Activated CD4-positive, alpha-beta T cell treated with anti-CD3 and anti-CD28 coated beads for 36 hours (primary cell): ENCODE results near the gene RAD52. TPM values are rescaled to one million over a fixed set of nuclear protein-coding genes. Genes with fewer than 3 reads are reported as not detected.
A peak's percentile ranks its signal among the peaks of the same experiment; 100 is the strongest.

Source experiments
- ATAC-seq: fragments of 200-7000 bp; cut with Tn5 transposase; one replicate; pipeline ENCODE4 v1.10.0; 2021; ENCODE audit warnings: mild to moderate bottlenecking, moderate library complexity
- CTCF ChIA-PET: fragments of 350-600 bp; sonication (Branson Sonifier 250); formaldehyde crosslinking; loops from one replicate; lab custom pipeline; 2021; ENCODE audit warnings: antibody characterized with exemption; lab: Charles Lee
- POLR2A ChIA-PET: fragments of 350-600 bp; sonication (Branson Sonifier 250); formaldehyde crosslinking; loops from one replicate; lab custom pipeline; 2021; ENCODE audit warnings: antibody characterized with exemption, inconsistent platforms; lab: Charles Lee
- DNase-seq: peaks from one replicate; pipeline ENCODE4 v3.0.0-alpha.2; 2020
- H3K27ac Mint-ChIP-seq: one replicate; pipeline ENCODE4 v1.8.0; 2021; ENCODE audit warnings: mixed read lengths
- H3K27me3 Mint-ChIP-seq: one replicate; pipeline ENCODE4 v1.8.0; 2021; ENCODE audit warnings: mixed read lengths
- H3K36me3 Mint-ChIP-seq: one replicate; pipeline ENCODE4 v1.8.0; 2021; ENCODE audit warnings: low read depth, mixed read lengths
- H3K4me1 Mint-ChIP-seq: one replicate; pipeline ENCODE4 v1.8.0; 2021; ENCODE audit warnings: mixed read lengths
- H3K4me3 Mint-ChIP-seq: one replicate; pipeline ENCODE4 v1.8.0; 2021; ENCODE audit warnings: mild to moderate bottlenecking, moderate library complexity, mixed read lengths
- H3K9me3 Mint-ChIP-seq: one replicate; pipeline ENCODE4 v1.8.0; 2021; ENCODE audit warnings: low read depth, mixed read lengths
- intact Hi-C, 2 experiments: fragments of 100-400 bp; cut with DNase I in 1 of 2; cut with micrococcal nuclease in 1 of 2; formaldehyde crosslinking; loops; one replicate each; pipeline versions ENCODE4 v1.14.2 to v1.15.1; 2022 to 2024; cut with DNase I, micrococcal nuclease
- total RNA-seq, 2 experiments: library from RNA; stranded (reverse); gene quantifications; one replicate each; pipeline ENCODE4 v1.2.3, GENCODE V29; 2021

Gene RAD52
- 10 to 100 TPM; 16.0 to 17.4 TPM for total RNA-seq

- ChIA-PET CTCF (interaction anchor here (0.5 to 2.4 kb wide), 28 partner anchors 11 to 643 kb away, joined by 3 to 10 read pairs (median 4); no protein-coding TSS in a partner anchor), POLR2A (interaction anchor here (0.6 to 1.1 kb wide), 7 partner anchors 31 to 654 kb away, joined by 3 to 10 read pairs (median 3); partner anchors contain the start of gene ERC1)
- Mint-ChIP-seq H3K9me3 (no peaks in the 10 kb centered on the region), H3K4me3 (peak within 1 kb of the TSS; percentile 100), H3K27me3 (no peaks in the 10 kb centered on the region), H3K27ac (peak within 1 kb of the TSS; percentile 98), H3K4me1 (peaks cover 37% of the 10 kb centered on the region), H3K36me3 (peaks cover 19% of the 10 kb centered on the region)
- intact Hi-C loops = loop anchor here (1.0 to 5.0 kb wide), 18 partner anchors 41 to 741 kb away; partner anchors contain the start of genes CCDC77 (in 2 of the 2), WNK1 (in 2 of the 2), ADIPOR2 (in 1 of the 2) and B4GALNT3 (in 1 of the 2)
- DNase-seq (peak; percentile 99), ATAC-seq (peak; percentile 93)
Measured at GRCh38 chr12:949453-950191, at the start of gene RAD52. Gene RAD52 (minus strand): TSS chr12:949694. CDS start chr12:933058, 16,636 bp downstream.

GRCh38 chr12:998020-998874, 48.8 kb upstream of the RAD52 start:
- CTCF ChIA-PET = no interaction called here
- POLR2A ChIA-PET = no interaction called here
- Mint-ChIP-seq H3K4me1 (peaks cover 28% of the 10 kb centered on the region), H3K4me3 (no peak overlapping the region), H3K9me3 (no peaks in the 10 kb centered on the region), H3K36me3 (peaks cover 7% of the 10 kb centered on the region), H3K27me3 (no peaks in the 10 kb centered on the region), H3K27ac (no peak overlapping the region)
- no peak for DNase-seq
- no peak for ATAC-seq
- intact Hi-C loops = loop anchor here in 1 of 2 experiments (10.0 kb wide), 1 partner anchor 97 kb away; no protein-coding TSS in a partner anchor

- Mint-ChIP-seq H3K36me3 (peaks cover 7% of the 10 kb centered on the region), H3K4me3 (no peak overlapping the region), H3K4me1 (peaks cover 32% of the 10 kb centered on the region), H3K27ac (no peak overlapping the region), H3K27me3 (no peaks in the 10 kb centered on the region), H3K9me3 (no peaks in the 10 kb centered on the region)
- CTCF ChIA-PET = no interaction called here
- no peak for ATAC-seq
- POLR2A ChIA-PET = no interaction called here
- no peak for DNase-seq
- intact Hi-C loops = loop anchor here in 1 of 2 experiments (10.0 kb wide), 1 partner anchor 97 kb away; no protein-coding TSS in a partner anchor
Measured at GRCh38 chr12:997505-997904, 48.0 kb upstream of the RAD52 start.

GRCh38 chr12:996881-997280, 47.4 kb upstream of the RAD52 start:
- Mint-ChIP-seq H3K4me1 (peaks cover 39% of the 10 kb centered on the region), H3K4me3 (no peak overlapping the region), H3K27me3 (no peaks in the 10 kb centered on the region), H3K27ac (no peak overlapping the region), H3K9me3 (no peaks in the 10 kb centered on the region), H3K36me3 (peaks cover 7% of the 10 kb centered on the region)
- ChIA-PET POLR2A (interaction anchor here (0.7 kb wide), 1 partner anchor 28 kb away, joined by 3 read pairs; no protein-coding TSS in a partner anchor), CTCF (interaction anchor here (1.0 kb wide), 1 partner anchor 445 kb away, joined by 3 read pairs; no protein-coding TSS in a partner anchor)
- ATAC-seq (no peak), DNase-seq (no peak)
- intact Hi-C loops = loop anchor here in 1 of 2 experiments (10.0 kb wide), 1 partner anchor 98 kb away; no protein-coding TSS in a partner anchor

- ChIA-PET POLR2A (interaction anchor here (1.2 kb wide), 1 partner anchor 43 kb away, joined by 6 read pairs; the partner anchor contains the start of gene RAD52), CTCF (interaction anchor here (0.8 to 1.5 kb wide), 4 partner anchors 10 to 100 kb away, joined by 3 to 5 read pairs (median 3); no protein-coding TSS in a partner anchor)
- ATAC-seq = no peak
Measured at GRCh38 chr12:992647-993046, 43.2 kb upstream of the RAD52 start.

GRCh38 chr12:991350-992333, 42.1 kb upstream of the RAD52 start:
- peak; percentile 74 for ATAC-seq

More at GRCh38 chr12:992647-993046, 43.2 kb upstream of the RAD52 start:
- peaks cover 3% of the 10 kb centered on the region for H3K36me3 Mint-ChIP-seq
- intact Hi-C loops = loop anchor here (5.0 to 10.0 kb wide), 4 partner anchors 100 to 600 kb away; partner anchors contain the start of gene FBXL14 (in 1 of the 2)
- DNase-seq = no peak
- H3K4me3 Mint-ChIP-seq = peak overlapping the region; percentile 92
- H3K27ac Mint-ChIP-seq = no peak overlapping the region
- H3K9me3 Mint-ChIP-seq = no peaks in the 10 kb centered on the region
- H3K4me1 Mint-ChIP-seq = peaks cover 49% of the 10 kb centered on the region
- no peaks in the 10 kb centered on the region for H3K27me3 Mint-ChIP-seq

GRCh38 chr12:990661-991349, 41.3 kb upstream of the RAD52 start, which contains the start of gene ERC1:
Gene ERC1 (plus strand): TSS chr12:991223. CDS start chr12:1027904, 36,681 bp downstream.
- H3K4me3 Mint-ChIP-seq = peak within 1 kb of the TSS; percentile 92

More at GRCh38 chr12:991350-992333, 42.1 kb upstream of the RAD52 start:
- H3K9me3 Mint-ChIP-seq = no peaks in the 10 kb centered on the region
- H3K36me3 Mint-ChIP-seq = peaks cover 3% of the 10 kb centered on the region
- H3K27ac Mint-ChIP-seq = peak overlapping the region; percentile 95
- no peaks in the 10 kb centered on the region for H3K27me3 Mint-ChIP-seq
- intact Hi-C loops = loop anchor here (1.0 to 10.0 kb wide), 9 partner anchors 42 to 603 kb away; partner anchors contain the start of genes FBXL14 (in 2 of the 2), CCDC77 (in 1 of the 2), KDM5A (in 1 of the 2) and RAD52 (in 1 of the 2)
- DNase-seq = no peak
- H3K4me3 Mint-ChIP-seq = peak overlapping the region; percentile 92
- POLR2A ChIA-PET = interaction anchor here (0.6 to 1.6 kb wide), 3 partner anchors 42 to 611 kb away, joined by 3 to 10 read pairs (median 3); partner anchors contain the start of gene RAD52
- peaks cover 44% of the 10 kb centered on the region for H3K4me1 Mint-ChIP-seq
- CTCF ChIA-PET = interaction anchor here (0.6 to 1.5 kb wide), 4 partner anchors 9 to 550 kb away, joined by 3 to 6 read pairs (median 4); no protein-coding TSS in a partner anchor

GRCh38 chr12:989751-990660, 40.5 kb upstream of the RAD52 start:
- Mint-ChIP-seq H3K9me3 (no peaks in the 10 kb centered on the region), H3K27me3 (no peaks in the 10 kb centered on the region), H3K36me3 (peaks cover 3% of the 10 kb centered on the region), H3K4me1 (peaks cover 36% of the 10 kb centered on the region), H3K27ac (peak overlapping the region; percentile 82), H3K4me3 (peak overlapping the region; percentile 92)
- ATAC-seq (peak; percentile 30), DNase-seq (peak; percentile 78)
- intact Hi-C loops = loop anchor here (1.0 to 10.0 kb wide), 7 partner anchors 41 to 602 kb away; partner anchors contain the start of genes CCDC77 (in 1 of the 2), FBXL14 (in 1 of the 2), RAD52 (in 1 of the 2) and WNK1 (in 1 of the 2)
- POLR2A ChIA-PET = interaction anchor here (0.5 to 1.6 kb wide), 3 partner anchors 40 to 251 kb away, joined by 3 to 10 read pairs (median 5); partner anchors contain the start of gene RAD52
- CTCF ChIA-PET = interaction anchor here (0.6 to 1.2 kb wide), 4 partner anchors 16 to 414 kb away, joined by 3 read pairs; no protein-coding TSS in a partner anchor

More at GRCh38 chr12:990661-991349, 41.3 kb upstream of the RAD52 start, which contains the start of gene ERC1:
- POLR2A ChIA-PET = interaction anchor here (0.6 to 1.6 kb wide), 3 partner anchors 41 to 612 kb away, joined by 3 to 10 read pairs (median 3); partner anchors contain the start of gene RAD52
- ATAC-seq (peak; percentile 88), DNase-seq (peak; percentile 92)
- Mint-ChIP-seq H3K36me3 (peaks cover 3% of the 10 kb centered on the region), H3K9me3 (no peaks in the 10 kb centered on the region), H3K27me3 (no peaks in the 10 kb centered on the region), H3K4me1 (peaks cover 44% of the 10 kb centered on the region), H3K27ac (peak within 1 kb of the TSS; percentile 95)
- intact Hi-C loops = loop anchor here (1.0 to 10.0 kb wide), 9 partner anchors 42 to 603 kb away; partner anchors contain the start of genes FBXL14 (in 2 of the 2), RAD52 (in 2 of the 2), CCDC77 (in 1 of the 2) and KDM5A (in 1 of the 2)
- CTCF ChIA-PET = interaction anchor here (0.9 to 1.5 kb wide), 4 partner anchors 9 to 415 kb away, joined by 3 to 6 read pairs (median 3); no protein-coding TSS in a partner anchor
